Stimulated activated CD4-positive, alpha-beta T cell treated with anti-CD3 and anti-CD28 coated beads, Interleukin-2, amount 100 ng/mL, for 48 hours (primary cell): Measurements from ENCODE around the gene CLDN1.
"Not testable (repeated sequence)": the region's sequence is repeated elsewhere in the genome, so short reads cannot be mapped to it uniquely, and the experiment has no call there.

ENCODE experiments used
- DNase-seq, 2 donors: peaks; one replicate each; pipeline ENCODE4 v3.0.0-alpha.2; 2020

Gene CLDN1

GRCh38 chr3:190289989-190290388, 32.3 kb downstream of the CLDN1 start:
- no peak for DNase-seq

- DNase-seq, result no peak
Measured at GRCh38 chr3:190288836-190289235, 33.4 kb downstream of the CLDN1 start.

DNA sequence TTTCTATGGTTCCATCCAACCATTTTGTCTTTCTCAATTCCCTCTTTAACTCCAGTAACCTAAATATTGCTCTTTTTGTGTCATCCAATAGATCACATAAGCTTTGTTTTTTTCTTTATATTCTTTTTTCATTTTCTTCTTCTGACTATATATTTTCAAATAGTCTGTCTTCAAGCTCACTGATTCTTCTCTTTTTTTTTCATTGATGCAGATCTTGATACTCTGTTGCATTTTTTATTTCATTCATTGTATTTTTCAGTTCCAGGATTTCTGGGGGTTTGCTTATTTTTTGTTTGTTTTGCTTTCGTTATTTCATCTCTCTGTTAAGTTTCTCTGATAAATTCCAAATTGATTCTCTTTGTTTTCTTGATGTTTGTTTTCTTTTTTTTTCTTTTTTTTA, 36.2 kb downstream of the CLDN1 start:
- no peak for DNase-seq

DNA sequence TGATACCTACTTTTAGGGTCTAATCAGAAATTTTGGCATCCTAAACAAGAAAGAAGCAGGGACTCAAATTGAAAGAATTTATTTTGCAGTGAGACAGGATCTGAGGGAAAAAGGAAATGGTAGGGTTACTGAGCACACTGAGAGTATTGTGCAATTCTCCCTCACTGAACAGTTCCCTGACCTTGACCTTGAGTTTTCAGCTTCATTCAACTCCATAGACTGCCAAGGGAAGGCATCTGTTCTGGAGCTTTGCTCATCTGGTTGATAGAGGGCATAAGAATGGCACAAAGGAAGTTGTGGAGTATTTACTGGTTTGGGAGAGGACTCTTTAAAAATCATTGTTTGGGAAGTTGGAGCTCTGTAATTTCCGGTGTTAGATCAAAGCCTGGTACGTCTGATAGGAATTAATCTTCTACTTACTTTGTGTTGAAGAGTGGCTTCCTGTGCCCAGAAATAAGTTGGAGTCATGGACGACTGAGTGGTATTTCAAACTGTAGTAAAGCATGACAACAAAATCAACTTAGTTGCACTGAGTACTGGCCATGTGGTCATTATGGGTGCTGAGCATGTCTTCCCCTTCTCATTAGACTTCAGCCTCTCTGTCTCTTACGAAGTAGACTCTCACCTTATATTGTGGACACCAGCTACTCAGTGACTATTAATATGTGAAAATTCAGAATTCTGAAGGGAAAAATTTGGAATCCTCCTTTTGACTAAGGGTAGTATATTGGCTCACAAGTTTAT, 40.8 kb downstream of the CLDN1 start:
- no peak for DNase-seq

- DNase-seq, result no peak
Measured at GRCh38 chr3:190279690-190280089, 42.6 kb downstream of the CLDN1 start.

- no peak for DNase-seq
Measured at GRCh38 chr3:190272747-190273146, 49.5 kb downstream of the CLDN1 start.

DNA sequence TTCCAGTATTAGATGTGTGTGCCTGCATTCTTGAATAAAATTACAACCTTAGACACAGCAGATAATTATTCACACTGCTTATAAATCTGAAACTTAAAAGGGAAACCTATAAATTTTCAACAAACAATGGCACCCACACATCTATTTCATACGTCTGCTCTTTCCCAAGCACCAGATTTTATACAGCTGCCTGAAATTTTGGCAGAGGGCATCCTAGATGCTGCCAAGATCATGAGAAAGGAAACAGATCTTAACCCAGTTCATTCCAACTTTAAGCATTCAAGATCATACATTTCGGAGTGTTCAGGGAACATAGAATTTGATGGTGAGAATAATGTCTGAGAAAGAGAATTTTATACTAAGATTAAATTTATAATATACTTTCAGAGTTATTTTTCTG, 53.1 kb downstream of the CLDN1 start:
- DNase-seq, result no peak

- not testable (repeated sequence) for DNase-seq
Measured at GRCh38 chr3:190267464-190267863, 54.8 kb downstream of the CLDN1 start.

DNA sequence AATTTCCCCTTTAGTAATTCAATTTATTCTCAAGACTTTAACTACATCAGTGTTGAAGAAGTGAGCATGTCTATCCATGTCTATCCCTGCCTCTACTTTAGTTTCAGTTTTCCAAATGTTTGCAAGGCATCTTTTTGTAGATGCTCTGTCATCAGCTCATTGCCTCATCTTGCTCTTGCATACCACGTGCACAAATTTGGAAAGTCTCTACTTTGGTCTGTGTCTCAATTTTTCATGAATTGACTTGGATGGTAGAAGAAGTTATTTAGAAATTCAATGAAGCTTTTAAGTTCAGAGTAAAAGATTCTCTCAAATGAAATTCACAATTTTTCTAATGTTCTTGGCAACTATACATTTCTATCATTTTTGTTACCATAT, 55.3 kb downstream of the CLDN1 start:
- DNase-seq, result no peak

- no peak for DNase-seq
Measured at GRCh38 chr3:190266265-190266912, 55.9 kb downstream of the CLDN1 start.

- DNase-seq, result no peak
Measured at GRCh38 chr3:190265796-190266195, 56.5 kb downstream of the CLDN1 start.

DNA sequence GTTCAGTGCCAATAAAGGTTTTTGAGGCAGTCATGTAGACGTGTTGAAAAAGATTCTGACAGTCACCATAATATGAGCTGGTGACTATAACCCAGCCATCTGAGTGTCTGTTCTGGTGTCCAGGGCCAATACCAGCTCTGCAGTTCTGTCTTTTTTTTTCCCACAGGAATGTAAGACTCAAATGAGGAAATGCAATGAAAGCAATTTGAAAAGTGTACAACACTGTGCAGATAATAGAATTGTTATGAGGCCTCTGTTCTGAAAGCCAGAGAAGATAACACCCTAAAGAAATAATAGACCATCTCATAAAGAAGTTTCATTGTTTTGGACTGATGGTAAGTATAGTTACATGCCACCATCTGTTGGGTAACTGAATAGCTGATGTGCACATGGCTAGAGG, 57.1 kb downstream of the CLDN1 start:
- no peak for DNase-seq

DNA sequence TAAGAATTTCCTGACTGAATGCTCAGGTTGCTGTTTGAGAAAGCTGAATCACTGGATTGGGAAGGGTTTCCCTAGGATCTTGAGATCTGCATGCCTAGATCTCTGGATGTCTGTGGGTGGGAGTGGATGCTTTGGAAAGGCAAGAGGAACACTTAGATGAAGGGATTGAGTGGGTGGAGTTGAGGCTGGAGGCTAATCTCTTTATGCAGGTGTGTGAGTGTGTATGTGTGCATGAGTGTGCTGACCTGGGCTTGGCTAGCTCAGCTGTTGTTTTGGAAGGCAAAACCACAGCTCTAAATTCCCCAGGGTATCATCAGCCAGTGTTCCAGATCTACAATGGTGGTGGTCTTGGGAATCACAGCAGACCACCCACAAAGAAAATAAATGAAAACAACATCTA, 60.5 kb downstream of the CLDN1 start:
- DNase-seq, result no peak

GRCh38 chr3:190261015-190261414, 61.2 kb downstream of the CLDN1 start:
- no peak for DNase-seq

DNA sequence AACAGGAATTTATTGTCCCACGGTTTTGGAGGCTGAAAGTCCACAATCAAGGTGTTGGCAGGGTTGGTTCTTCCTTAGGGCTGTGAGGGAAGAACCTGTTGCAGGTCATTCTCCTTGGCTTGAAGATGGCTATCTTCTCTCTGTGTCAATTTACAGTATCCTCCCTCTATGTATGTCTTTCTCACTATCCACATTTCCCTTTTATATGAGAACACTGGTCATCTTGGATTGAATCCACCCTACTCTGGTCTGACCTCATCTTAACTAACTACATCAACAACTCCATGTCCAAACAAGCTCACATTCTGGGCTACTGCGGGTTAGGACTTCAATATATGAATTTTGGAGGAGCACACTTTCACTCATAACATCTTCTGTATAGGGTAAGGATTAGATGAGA, 61.9 kb downstream of the CLDN1 start:
- DNase-seq, result no peak

GRCh38 chr3:190258634-190259033, 63.6 kb downstream of the CLDN1 start:
- no peak for DNase-seq
